ENCODE measurements around the gene METTL17. TPM values are rescaled to one million over a fixed set of nuclear protein-coding genes. Genes with fewer than 3 reads are reported as not detected.
"Not testable (repeated sequence)": the region's sequence is repeated elsewhere in the genome, so short reads cannot be mapped to it uniquely, and the experiment has no call there.

Gene METTL17
- total RNA-seq, 1 experiment from 2014 or later = 62.4 TPM

DNA sequence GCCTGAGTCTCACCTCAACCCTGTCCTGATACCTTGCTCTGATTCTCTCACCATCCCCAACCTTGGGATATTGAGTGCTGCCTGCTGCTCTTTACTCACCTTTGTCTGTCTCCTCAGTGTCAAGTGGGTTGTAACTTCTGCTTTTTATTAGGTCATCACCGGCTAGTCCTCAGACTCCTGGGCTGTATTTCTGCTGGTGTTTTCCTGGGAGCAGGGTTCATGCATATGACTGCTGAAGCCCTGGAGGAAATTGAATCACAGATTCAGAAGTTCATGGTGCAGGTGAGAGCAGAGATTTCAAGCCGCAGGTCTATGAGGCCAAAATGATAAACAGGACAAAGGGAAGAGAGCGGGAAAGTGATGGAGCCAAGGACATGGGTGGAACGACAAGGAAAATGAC, 9.8 kb downstream of the METTL17 start:
- BruUV-seq (replicated peaks) = no TSS peak
- ChIA-PET POLR2A (interaction anchor here (0.5 to 3.2 kb wide), 3 partner anchors 9 to 310 kb away, joined by 3 to 28 read pairs (median 8); partner anchors contain the start of gene METTL17), CTCF (interaction anchor here (0.5 to 13.0 kb wide), 9 partner anchors 11 to 308 kb away, joined by 3 to 213 read pairs (median 5); partner anchors contain the start of gene TPPP2)
- TF ChIP-seq, protein P1, sequence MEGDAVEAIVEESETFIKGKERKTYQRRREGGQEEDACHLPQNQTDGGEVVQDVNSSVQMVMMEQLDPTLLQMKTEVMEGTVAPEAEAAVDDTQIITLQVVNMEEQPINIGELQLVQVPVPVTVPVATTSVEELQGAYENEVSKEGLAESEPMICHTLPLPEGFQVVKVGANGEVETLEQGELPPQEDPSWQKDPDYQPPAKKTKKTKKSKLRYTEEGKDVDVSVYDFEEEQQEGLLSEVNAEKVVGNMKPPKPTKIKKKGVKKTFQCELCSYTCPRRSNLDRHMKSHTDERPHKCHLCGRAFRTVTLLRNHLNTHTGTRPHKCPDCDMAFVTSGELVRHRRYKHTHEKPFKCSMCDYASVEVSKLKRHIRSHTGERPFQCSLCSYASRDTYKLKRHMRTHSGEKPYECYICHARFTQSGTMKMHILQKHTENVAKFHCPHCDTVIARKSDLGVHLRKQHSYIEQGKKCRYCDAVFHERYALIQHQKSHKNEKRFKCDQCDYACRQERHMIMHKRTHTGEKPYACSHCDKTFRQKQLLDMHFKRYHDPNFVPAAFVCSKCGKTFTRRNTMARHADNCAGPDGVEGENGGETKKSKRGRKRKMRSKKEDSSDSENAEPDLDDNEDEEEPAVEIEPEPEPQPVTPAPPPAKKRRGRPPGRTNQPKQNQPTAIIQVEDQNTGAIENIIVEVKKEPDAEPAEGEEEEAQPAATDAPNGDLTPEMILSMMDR (IDR thresholded peaks at IDR 0.05; ENCODE audit: unreplicated experiment) = no peak
- Mint-ChIP-seq H3K9me3 (ENCODE audit: unreplicated experiment) (no peaks in the 10 kb centered on the region), H3K27me3 (ENCODE audit: insufficient read depth, unreplicated experiment) (no peaks in the 10 kb centered on the region), H3K27ac (ENCODE audit: low read depth, unreplicated experiment) (no peak overlapping the region), H3K4me1 (ENCODE audit: insufficient read depth, unreplicated experiment) (peaks cover 18% of the 10 kb centered on the region), H3K36me3 (ENCODE audit: insufficient read depth, unreplicated experiment) (peaks cover 38% of the 10 kb centered on the region), H3K4me3 (ENCODE audit: unreplicated experiment) (no peak overlapping the region)
- intact Hi-C loops (cut with micrococcal nuclease) = no loop called here
- no peak for DNase-seq (ENCODE audit: unreplicated experiment)

DNA sequence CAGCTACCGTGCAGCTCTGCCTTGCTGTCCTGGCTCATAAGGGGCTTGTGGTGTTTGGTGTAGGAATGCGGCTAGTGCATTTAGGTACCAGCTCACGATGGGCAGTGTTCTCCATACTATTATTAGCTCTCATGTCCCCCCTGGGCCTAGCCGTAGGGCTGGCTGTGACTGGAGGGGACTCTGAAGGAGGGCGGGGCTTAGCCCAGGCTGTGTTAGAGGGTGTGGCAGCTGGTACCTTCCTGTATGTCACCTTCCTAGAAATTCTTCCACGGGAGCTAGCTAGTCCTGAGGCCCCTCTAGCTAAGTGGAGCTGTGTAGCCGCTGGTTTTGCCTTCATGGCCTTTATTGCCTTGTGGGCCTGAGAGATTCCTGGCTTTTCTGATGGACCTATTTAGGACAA, 11.4 kb downstream of the METTL17 start:
- intact Hi-C loops (cut with micrococcal nuclease) = no loop called here
- BruUV-seq (replicated peaks) = no TSS peak
- H3K36me3 Mint-ChIP-seq (ENCODE audit: insufficient read depth, unreplicated experiment) = peaks cover 22% of the 10 kb centered on the region
- H3K9me3 Mint-ChIP-seq (ENCODE audit: unreplicated experiment) = no peaks in the 10 kb centered on the region
- no peaks in the 10 kb centered on the region for H3K27me3 Mint-ChIP-seq (ENCODE audit: insufficient read depth, unreplicated experiment)
- ChIA-PET POLR2A (interaction anchor here (0.7 to 1.1 kb wide), 2 partner anchors 12 to 71 kb away, joined by 3 read pairs; no protein-coding TSS in a partner anchor), CTCF (interaction anchor here (1.2 to 13.0 kb wide), 7 partner anchors 14 to 103 kb away, joined by 3 to 213 read pairs (median 8); no protein-coding TSS in a partner anchor)
- peaks cover 18% of the 10 kb centered on the region for H3K4me1 Mint-ChIP-seq (ENCODE audit: insufficient read depth, unreplicated experiment)
- H3K27ac Mint-ChIP-seq (ENCODE audit: low read depth, unreplicated experiment) = no peak overlapping the region
- TF ChIP-seq, protein P1 (IDR thresholded peaks at IDR 0.05; ENCODE audit: unreplicated experiment) = no peak
- DNase-seq (ENCODE audit: unreplicated experiment) = no peak
- no peak overlapping the region for H3K4me3 Mint-ChIP-seq (ENCODE audit: unreplicated experiment)

DNA sequence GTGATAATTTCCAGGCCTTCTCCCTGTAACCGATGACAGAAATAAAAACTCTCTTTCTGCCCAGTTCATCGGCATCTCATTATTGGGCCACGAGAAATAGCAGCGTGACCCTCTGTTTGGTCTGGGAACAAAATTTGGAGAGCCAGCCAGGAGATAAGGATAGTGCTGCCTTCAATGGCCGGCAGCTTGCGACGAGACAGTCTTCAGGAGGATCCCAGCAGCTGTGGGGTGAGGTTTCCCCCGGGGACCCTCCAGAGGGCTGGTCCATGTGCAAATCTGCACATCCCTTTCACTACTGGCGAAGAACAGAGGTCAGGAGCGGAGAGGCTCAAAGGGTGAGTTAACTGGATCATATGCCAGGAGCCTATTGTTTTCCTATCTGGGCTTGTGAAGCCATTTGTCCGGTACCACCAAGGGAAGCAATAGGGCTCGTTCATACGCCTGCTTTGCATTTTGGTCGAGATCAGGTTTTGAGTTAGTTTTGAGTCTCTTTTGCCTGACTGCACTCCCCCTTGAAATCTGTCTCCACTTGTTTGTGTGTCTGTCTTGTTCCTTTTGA, 14.1 kb downstream of the METTL17 start:
- no peak overlapping the region for H3K4me3 Mint-ChIP-seq (ENCODE audit: unreplicated experiment)
- TF ChIP-seq, protein P1 (IDR thresholded peaks at IDR 0.05; ENCODE audit: unreplicated experiment) = no peak
- no peaks in the 10 kb centered on the region for H3K9me3 Mint-ChIP-seq (ENCODE audit: unreplicated experiment)
- no peak for DNase-seq (ENCODE audit: unreplicated experiment)
- ChIA-PET POLR2A (interaction anchor here (0.6 kb wide), 1 partner anchor 13 kb away, joined by 4 read pairs; no protein-coding TSS in a partner anchor), CTCF (interaction anchor here (0.7 to 13.0 kb wide), 11 partner anchors 9 to 307 kb away, joined by 3 to 213 read pairs (median 6); no protein-coding TSS in a partner anchor)
- intact Hi-C loops (cut with micrococcal nuclease) = no loop called here
- H3K27ac Mint-ChIP-seq (ENCODE audit: low read depth, unreplicated experiment) = no peak overlapping the region
- H3K27me3 Mint-ChIP-seq (ENCODE audit: insufficient read depth, unreplicated experiment) = no peaks in the 10 kb centered on the region
- H3K4me1 Mint-ChIP-seq (ENCODE audit: insufficient read depth, unreplicated experiment) = peaks cover 4% of the 10 kb centered on the region
- BruUV-seq (replicated peaks) = no TSS peak
- no peaks in the 10 kb centered on the region for H3K36me3 Mint-ChIP-seq (ENCODE audit: insufficient read depth, unreplicated experiment)

DNA sequence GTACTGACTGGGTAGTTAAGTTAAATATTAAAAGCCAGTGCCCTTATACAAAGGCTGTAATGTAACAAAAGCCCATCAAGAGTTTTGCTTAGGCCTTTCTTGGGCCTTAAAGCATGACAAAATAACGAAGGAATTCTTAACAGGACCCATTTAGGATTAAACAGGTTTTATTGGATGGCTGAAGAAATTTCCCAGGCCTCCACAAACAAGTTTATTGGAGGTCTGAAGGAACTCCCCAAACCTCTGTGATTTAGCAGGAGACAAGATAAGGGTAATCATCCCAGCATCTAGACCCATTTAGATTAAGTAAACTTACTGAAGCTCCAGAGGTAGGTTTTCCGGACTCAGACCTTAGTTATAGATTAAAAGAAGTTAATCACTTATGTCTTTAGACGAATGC, 19.9 kb downstream of the METTL17 start:
- H3K4me3 Mint-ChIP-seq (ENCODE audit: unreplicated experiment); H3K9me3 Mint-ChIP-seq (ENCODE audit: unreplicated experiment); H3K36me3 Mint-ChIP-seq (ENCODE audit: insufficient read depth, unreplicated experiment); DNase-seq (ENCODE audit: unreplicated experiment); H3K27ac Mint-ChIP-seq (ENCODE audit: low read depth, unreplicated experiment); H3K4me1 Mint-ChIP-seq (ENCODE audit: insufficient read depth, unreplicated experiment); intact Hi-C loops (cut with micrococcal nuclease); BruUV-seq (replicated peaks): not testable (repeated sequence)
- ChIA-PET CTCF (interaction anchor here (1.2 to 14.8 kb wide), 4 partner anchors 32 to 95 kb away, joined by 3 to 391 read pairs (median 198); partner anchors contain the start of genes RNASE7 and TMEM253), POLR2A (interaction anchor here (0.6 to 1.9 kb wide), 3 partner anchors 12 to 71 kb away, joined by 3 to 4 read pairs (median 4); no protein-coding TSS in a partner anchor)
- peaks cover 33% of the 10 kb centered on the region for H3K27me3 Mint-ChIP-seq (ENCODE audit: insufficient read depth, unreplicated experiment)

Measured in MCF 10A (cell line).